Measurements from ENCODE around the gene MAML1.
"Not testable (repeated sequence)": the region's sequence is repeated elsewhere in the genome, so short reads cannot be mapped to it uniquely, and the experiment has no call there.

MAML1 gene

DNA sequence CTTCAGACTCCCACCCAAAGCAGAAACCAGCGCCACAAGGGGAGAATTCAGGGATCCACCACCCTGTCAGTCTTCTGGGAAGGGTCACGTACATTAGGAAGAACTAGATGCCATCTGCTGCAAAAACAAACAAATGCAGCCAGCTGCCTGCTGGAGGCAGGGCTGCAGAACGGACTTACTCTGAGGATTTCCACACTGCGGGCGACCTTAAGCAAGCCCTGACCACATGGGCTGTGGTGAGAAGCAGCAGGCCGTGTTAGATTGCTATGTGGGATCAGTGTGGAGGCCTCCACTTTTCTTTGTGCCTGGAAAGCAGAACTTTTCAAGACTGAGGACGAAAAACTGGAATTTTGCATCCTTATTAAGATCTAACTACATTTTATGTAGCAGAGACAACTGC lies 47.7 kb downstream of the MAML1 start:
- DNase-seq (ENCODE audit: low read depth): no peak
- no peak overlapping the region for H3K4me3 ChIP-seq (replicated peaks; ENCODE audit: low read depth, low read length)
- TF ChIP-seq, protein P1, sequence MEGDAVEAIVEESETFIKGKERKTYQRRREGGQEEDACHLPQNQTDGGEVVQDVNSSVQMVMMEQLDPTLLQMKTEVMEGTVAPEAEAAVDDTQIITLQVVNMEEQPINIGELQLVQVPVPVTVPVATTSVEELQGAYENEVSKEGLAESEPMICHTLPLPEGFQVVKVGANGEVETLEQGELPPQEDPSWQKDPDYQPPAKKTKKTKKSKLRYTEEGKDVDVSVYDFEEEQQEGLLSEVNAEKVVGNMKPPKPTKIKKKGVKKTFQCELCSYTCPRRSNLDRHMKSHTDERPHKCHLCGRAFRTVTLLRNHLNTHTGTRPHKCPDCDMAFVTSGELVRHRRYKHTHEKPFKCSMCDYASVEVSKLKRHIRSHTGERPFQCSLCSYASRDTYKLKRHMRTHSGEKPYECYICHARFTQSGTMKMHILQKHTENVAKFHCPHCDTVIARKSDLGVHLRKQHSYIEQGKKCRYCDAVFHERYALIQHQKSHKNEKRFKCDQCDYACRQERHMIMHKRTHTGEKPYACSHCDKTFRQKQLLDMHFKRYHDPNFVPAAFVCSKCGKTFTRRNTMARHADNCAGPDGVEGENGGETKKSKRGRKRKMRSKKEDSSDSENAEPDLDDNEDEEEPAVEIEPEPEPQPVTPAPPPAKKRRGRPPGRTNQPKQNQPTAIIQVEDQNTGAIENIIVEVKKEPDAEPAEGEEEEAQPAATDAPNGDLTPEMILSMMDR (IDR thresholded peaks at IDR 0.05; ENCODE audit: low read length, missing control alignments): no peak

GRCh38 chr5:179781846-179782245 lies 49.2 kb downstream of the MAML1 start:
- no peak for DNase-seq (ENCODE audit: low read depth)
- TF ChIP-seq, protein P1 (IDR thresholded peaks at IDR 0.05; ENCODE audit: low read length, missing control alignments): no peak
- H3K4me3 ChIP-seq (replicated peaks; ENCODE audit: low read depth, low read length): no peak overlapping the region

GRCh38 chr5:179783128-179783527 lies 50.5 kb downstream of the MAML1 start:
- no peak overlapping the region for H3K4me3 ChIP-seq (replicated peaks; ENCODE audit: low read depth, low read length)
- DNase-seq (ENCODE audit: low read depth): no peak
- TF ChIP-seq, protein P1 (IDR thresholded peaks at IDR 0.05; ENCODE audit: low read length, missing control alignments): no peak

DNA sequence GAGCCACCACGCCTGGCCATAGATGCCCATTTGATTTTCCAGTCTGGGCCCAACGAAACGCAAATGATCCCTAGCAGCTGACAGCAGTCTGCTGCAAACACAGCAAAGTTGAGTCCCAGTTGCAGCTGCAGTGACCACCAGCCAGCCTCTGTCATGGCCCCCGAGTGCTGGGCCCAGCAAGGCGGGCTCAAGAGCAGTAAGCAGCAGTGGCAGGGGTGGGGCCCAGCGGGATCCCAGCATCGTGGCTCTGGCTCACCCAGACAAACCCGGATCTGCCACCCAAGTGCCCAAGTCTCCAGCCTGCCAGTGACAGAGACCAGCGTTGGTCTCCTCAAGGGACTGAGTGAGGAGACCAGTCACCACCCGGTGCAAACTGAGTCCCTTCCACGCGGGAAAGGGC lies 54.2 kb downstream of the MAML1 start:
- no peak for DNase-seq (ENCODE audit: low read depth)
- no peak overlapping the region for H3K4me3 ChIP-seq (replicated peaks; ENCODE audit: low read depth, low read length)
- TF ChIP-seq, protein P1 (IDR thresholded peaks at IDR 0.05; ENCODE audit: low read length, missing control alignments): no peak

GRCh38 chr5:179788193-179788854 lies 55.7 kb downstream of the MAML1 start:
- no peak overlapping the region for H3K4me3 ChIP-seq (replicated peaks; ENCODE audit: low read depth, low read length)
- no peak for DNase-seq (ENCODE audit: low read depth)
- TF ChIP-seq, protein P1 (IDR thresholded peaks at IDR 0.05; ENCODE audit: low read length, missing control alignments): no peak

- not testable (repeated sequence) for DNase-seq (ENCODE audit: low read depth); H3K4me3 ChIP-seq (replicated peaks; ENCODE audit: low read depth, low read length)
Observed at GRCh38 chr5:179789278-179789677, 56.7 kb downstream of the MAML1 start.

DNA sequence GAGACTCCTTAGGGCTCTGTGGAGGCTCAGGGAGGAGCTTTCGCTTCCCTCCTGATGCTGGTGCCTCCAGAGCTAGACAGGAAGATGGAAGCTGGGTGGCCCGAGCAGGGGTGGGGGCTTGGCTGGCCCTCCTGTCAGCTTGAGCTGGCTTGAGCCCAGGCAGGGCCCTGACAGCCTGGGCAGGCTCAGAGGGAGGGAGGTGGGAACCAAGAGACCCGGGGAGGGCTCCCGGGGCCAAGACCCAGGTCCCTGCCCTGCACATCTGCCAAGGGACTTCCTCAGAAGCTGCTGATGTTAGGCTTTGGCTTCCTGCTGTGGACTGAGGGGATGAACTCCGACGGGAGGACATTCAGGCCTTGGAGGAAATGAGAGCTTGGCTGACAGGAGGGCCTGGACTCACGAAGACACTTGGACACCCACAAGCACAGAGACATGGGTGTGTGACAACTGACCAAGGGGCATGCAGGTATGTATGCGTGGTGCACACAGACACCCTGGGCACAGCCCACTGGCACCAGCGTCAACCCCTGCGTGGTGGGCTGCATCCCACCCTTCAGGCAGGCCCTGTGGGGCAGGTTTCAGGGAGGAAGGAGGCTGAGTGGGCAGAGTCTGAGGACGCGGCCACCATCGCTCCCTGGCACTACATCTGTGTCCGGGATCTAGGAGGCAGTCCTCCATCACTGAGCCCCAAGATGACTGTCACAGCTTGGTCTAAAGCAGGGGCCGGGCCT lies 59.4 kb downstream of the MAML1 start:
- TF ChIP-seq, protein P1 (IDR thresholded peaks at IDR 0.05; ENCODE audit: low read length, missing control alignments): no peak
- H3K4me3 ChIP-seq (replicated peaks; ENCODE audit: low read depth, low read length): no peak overlapping the region
- DNase-seq (ENCODE audit: low read depth): no peak

Data from fibroblast of pulmonary artery (primary cell).